Hepatocyte (in vitro differentiated cells): ENCODE data around the gene NINJ2.

ENCODE experiments used
- CTCF ChIP-seq: fragments of 200-600 bp; sonication (generic); IDR thresholded peaks from 2 replicates; pipeline ENCODE4 v1.5.1; 2016; ENCODE audit warnings: antibody characterized with exemption, mild to moderate bottlenecking; ENCODE audit not compliant: poor library complexity
- EZH2phosphoT487 ChIP-seq: fragments of 200-600 bp; sonication (generic); IDR thresholded peaks from one replicate; pipeline ENCODE4 v1.6.1; 2018; ENCODE audit warnings: antibody characterized with exemption, mild to moderate bottlenecking, low read depth, moderate library complexity; ENCODE audit not compliant: unreplicated experiment, severe bottlenecking

DNA sequence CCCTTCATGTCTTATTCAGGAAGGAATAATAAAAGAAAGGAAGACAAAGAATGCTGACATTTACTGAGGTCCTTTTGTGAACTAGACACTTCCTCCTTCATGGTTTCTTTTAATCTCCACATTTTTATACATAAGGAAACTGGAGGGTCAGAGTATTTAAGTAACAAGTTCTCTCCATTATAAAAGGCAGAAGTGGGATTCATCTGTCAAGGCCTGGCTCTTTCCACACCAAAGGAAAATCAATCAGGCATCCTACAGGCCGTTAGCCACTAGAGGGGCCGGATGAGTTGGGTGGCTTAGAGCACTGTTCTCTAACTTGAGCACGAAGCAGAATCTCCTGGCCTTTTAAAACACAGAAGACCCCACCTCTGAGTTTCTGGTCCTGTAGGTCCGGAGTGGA, 36.8 kb upstream of the NINJ2 start:
- TF ChIP-seq CTCF = no peak
- no peak for TF ChIP-seq EZH2phosphoT487
